ENCODE measurements around the gene RCBTB2.

DNA sequence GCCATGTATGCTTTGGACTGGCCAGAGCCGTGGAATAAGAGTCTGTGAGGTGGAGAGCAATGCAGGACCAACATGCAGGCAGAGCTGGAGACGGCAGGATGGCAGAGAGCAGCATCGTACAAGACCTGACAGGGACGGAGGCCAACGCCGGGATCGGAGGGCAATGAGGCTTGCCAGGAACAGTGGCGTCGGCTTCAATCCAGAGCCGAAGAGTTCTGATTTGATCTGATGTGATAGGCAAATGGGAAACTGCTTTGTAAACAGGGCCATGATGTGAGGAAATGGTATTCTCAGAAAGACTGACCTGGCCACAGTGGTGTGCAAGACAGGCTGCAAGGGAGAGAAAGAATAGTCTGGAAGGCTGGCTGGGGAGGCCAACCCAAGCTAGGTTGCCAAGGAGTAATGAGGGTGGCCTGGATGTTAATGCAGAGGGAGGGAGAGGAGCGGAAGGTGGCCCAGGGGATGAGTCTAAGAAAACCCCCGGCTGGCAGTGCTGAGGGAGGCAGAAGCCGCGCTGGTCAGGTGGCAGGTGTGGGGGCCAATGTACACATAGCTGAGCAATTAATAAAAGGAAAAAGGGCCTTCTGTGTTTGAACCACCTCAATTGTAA, 26.7 kb downstream of the RCBTB2 start:
- TF ChIP-seq, protein P1, sequence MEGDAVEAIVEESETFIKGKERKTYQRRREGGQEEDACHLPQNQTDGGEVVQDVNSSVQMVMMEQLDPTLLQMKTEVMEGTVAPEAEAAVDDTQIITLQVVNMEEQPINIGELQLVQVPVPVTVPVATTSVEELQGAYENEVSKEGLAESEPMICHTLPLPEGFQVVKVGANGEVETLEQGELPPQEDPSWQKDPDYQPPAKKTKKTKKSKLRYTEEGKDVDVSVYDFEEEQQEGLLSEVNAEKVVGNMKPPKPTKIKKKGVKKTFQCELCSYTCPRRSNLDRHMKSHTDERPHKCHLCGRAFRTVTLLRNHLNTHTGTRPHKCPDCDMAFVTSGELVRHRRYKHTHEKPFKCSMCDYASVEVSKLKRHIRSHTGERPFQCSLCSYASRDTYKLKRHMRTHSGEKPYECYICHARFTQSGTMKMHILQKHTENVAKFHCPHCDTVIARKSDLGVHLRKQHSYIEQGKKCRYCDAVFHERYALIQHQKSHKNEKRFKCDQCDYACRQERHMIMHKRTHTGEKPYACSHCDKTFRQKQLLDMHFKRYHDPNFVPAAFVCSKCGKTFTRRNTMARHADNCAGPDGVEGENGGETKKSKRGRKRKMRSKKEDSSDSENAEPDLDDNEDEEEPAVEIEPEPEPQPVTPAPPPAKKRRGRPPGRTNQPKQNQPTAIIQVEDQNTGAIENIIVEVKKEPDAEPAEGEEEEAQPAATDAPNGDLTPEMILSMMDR (IDR thresholded peaks at IDR 0.05), result no peak
- no peak for TF ChIP-seq POLR2AphosphoS5 (IDR thresholded peaks at IDR 0.05)

Measured in breast epithelium (tissue), 3 donors.